Neural progenitor cell (in vitro differentiated cells): ENCODE results near the gene MSLN. TPM values are rescaled to one million over a fixed set of nuclear protein-coding genes. Genes with fewer than 3 reads are reported as not detected.

ENCODE experiments used
- DNase-seq: peaks from one replicate; pipeline ENCODE4 v3.0.0-alpha.2; 2016; ENCODE audit warnings: low spot score
- H2AFZ ChIP-seq: fragments of 200-600 bp; sonication (generic); replicated peaks from 2 replicates; pipeline ENCODE4 v1.6.1; 2016; ENCODE audit warnings: antibody characterized with exemption
- H3F3A ChIP-seq: fragments of 200-600 bp; sonication (generic); 2 replicates; pipeline ENCODE4 v1.6.1; 2016; ENCODE audit warnings: antibody characterized with exemption, low read depth
- H3K27ac ChIP-seq: fragments of 200-600 bp; sonication (generic); 2 replicates; pipeline ENCODE4 v1.5.1; 2016; ENCODE audit warnings: mild to moderate bottlenecking
- H3K27me3 ChIP-seq: fragments of 200-600 bp; sonication (generic); 2 replicates; pipeline ENCODE4 v1.6.1; 2016; ENCODE audit warnings: mild to moderate bottlenecking, moderate library complexity
- H3K36me3 ChIP-seq: fragments of 200-600 bp; sonication (generic); 2 replicates; pipeline ENCODE4 v1.5.1; 2016
- H3K4me1 ChIP-seq: fragments of 200-600 bp; sonication (generic); 2 replicates; pipeline ENCODE4 v1.6.1; 2016; ENCODE audit warnings: mixed run types
- H3K4me2 ChIP-seq: fragments of 200-600 bp; sonication (generic); 2 replicates; pipeline ENCODE4 v1.6.1; 2016
- H3K4me3 ChIP-seq: fragments of 200-600 bp; sonication (generic); 2 replicates; pipeline ENCODE4 v1.5.1; 2016
- H3K79me2 ChIP-seq: fragments of 200-600 bp; sonication (generic); 2 replicates; pipeline ENCODE4 v1.6.1; 2016; ENCODE audit warnings: low read depth
- H3K9ac ChIP-seq: fragments of 200-600 bp; sonication (generic); 2 replicates; pipeline ENCODE4 v1.6.1; 2016
- H3K9me3 ChIP-seq: fragments of 200-600 bp; sonication (generic); 2 replicates; pipeline ENCODE4 v1.5.1; 2016; ENCODE audit warnings: low read depth
- H4K20me1 ChIP-seq: fragments of 200-600 bp; sonication (generic); 2 replicates; pipeline ENCODE4 v1.6.1; 2016; ENCODE audit warnings: low read depth
- H3K27ac Mint-ChIP-seq: 3 replicates; pipeline ENCODE4 v1.8.0; 2021; ENCODE audit warnings: mixed read lengths
- H3K27me3 Mint-ChIP-seq: 2 replicates; pipeline ENCODE4 v1.8.0; 2022; ENCODE audit warnings: low read depth, mild to moderate bottlenecking, inconsistent platforms, moderate library complexity, mixed read lengths; ENCODE audit not compliant: insufficient read depth
- H3K36me3 Mint-ChIP-seq: 3 replicates; pipeline ENCODE4 v1.8.0; 2021; ENCODE audit warnings: mixed read lengths
- H3K4me1 Mint-ChIP-seq: 3 replicates; pipeline ENCODE4 v1.8.0; 2021; ENCODE audit warnings: mixed read lengths
- H3K4me3 Mint-ChIP-seq: 3 replicates; pipeline ENCODE4 v1.8.0; 2021; ENCODE audit warnings: mild to moderate bottlenecking, moderate library complexity, mixed read lengths
- H3K9me3 Mint-ChIP-seq: 3 replicates; pipeline ENCODE4 v1.8.0; 2020; ENCODE audit warnings: mixed read lengths
- CTCF ChIP-seq: fragments of 200-600 bp; sonication (generic); IDR thresholded peaks from 2 replicates; pipeline ENCODE4 v1.5.1; 2017; ENCODE audit warnings: antibody characterized with exemption, mild to moderate bottlenecking
- EZH2 ChIP-seq: fragments of 200-600 bp; sonication (generic); IDR thresholded peaks from 2 replicates; pipeline ENCODE4 v1.6.1; 2017; ENCODE audit warnings: antibody characterized with exemption, mild to moderate bottlenecking, moderate library complexity
- EZH2phosphoT487 ChIP-seq: fragments of 200-600 bp; sonication (generic); IDR thresholded peaks from 2 replicates; pipeline ENCODE4 v1.6.1; 2017; ENCODE audit warnings: antibody characterized with exemption
- total RNA-seq: library from RNA; depleted of rRNA; stranded (reverse); fragments of >200 nt; gene quantifications from 2 replicates; pipeline ENCODE4 v1.2.3, GENCODE V29; 2015; ENCODE audit warnings: low replicate concordance

The MSLN gene
- total RNA-seq, 1 donor from 2014 or later = 0.82 TPM

GRCh38 chr16:719815-720446, 40.6 kb upstream of the MSLN start:
- Histone ChIP-seq H3K79me2 (no peaks in the 10 kb centered on the region), H3K4me1 (peaks cover 34% of the 10 kb centered on the region), H3K4me3 (peak overlapping the region; percentile 85), H4K20me1 (peaks cover 60% of the 10 kb centered on the region), H3K27me3 (no peaks in the 10 kb centered on the region), H3K4me2 (peak overlapping the region; percentile 98), H3K9ac (peak overlapping the region; percentile 22), H3F3A (peaks cover 29% of the 10 kb centered on the region), H3K9me3 (no peaks in the 10 kb centered on the region), H3K27ac (no peak overlapping the region), H3K36me3 (no peaks in the 10 kb centered on the region), H2AFZ (no peak overlapping the region)
- peaks cover 10% of the 10 kb centered on the region for H3K27me3 Mint-ChIP-seq
- TF ChIP-seq CTCF (peak; percentile 19), EZH2 (no peak)
- H3K4me3 Mint-ChIP-seq = peak overlapping the region; percentile 89
- peaks cover 2% of the 10 kb centered on the region for H3K36me3 Mint-ChIP-seq
- H3K4me1 Mint-ChIP-seq = peaks cover 27% of the 10 kb centered on the region
- H3K9me3 Mint-ChIP-seq = no peaks in the 10 kb centered on the region
- peak overlapping the region; percentile 81 for H3K27ac Mint-ChIP-seq
- no peak for DNase-seq

GRCh38 chr16:720447-720989, 40.0 kb upstream of the MSLN start:
- Histone ChIP-seq H3K27ac (peak overlapping the region; percentile 80), H3K36me3 (no peaks in the 10 kb centered on the region), H3K4me1 (peaks cover 34% of the 10 kb centered on the region), H3K9ac (peak overlapping the region; percentile 22), H2AFZ (peak overlapping the region; percentile 84), H3K4me3 (peak overlapping the region; percentile 85), H4K20me1 (peaks cover 61% of the 10 kb centered on the region), H3K9me3 (no peaks in the 10 kb centered on the region), H3K27me3 (peaks cover 5% of the 10 kb centered on the region), H3K4me2 (peak overlapping the region; percentile 98), H3F3A (peaks cover 29% of the 10 kb centered on the region), H3K79me2 (no peaks in the 10 kb centered on the region)
- Mint-ChIP-seq H3K36me3 (peaks cover 2% of the 10 kb centered on the region), H3K27ac (peak overlapping the region; percentile 81), H3K4me1 (peaks cover 27% of the 10 kb centered on the region), H3K9me3 (no peaks in the 10 kb centered on the region), H3K27me3 (peaks cover 10% of the 10 kb centered on the region), H3K4me3 (peak overlapping the region; percentile 89)
- TF ChIP-seq CTCF = peak; percentile 34
- TF ChIP-seq EZH2phosphoT487 = no peak
- peak; percentile 81 for DNase-seq

GRCh38 chr16:720990-721764, 39.4 kb upstream of the MSLN start, which contains the start of gene ANTKMT:
Gene ANTKMT, plus strand, starts transcription at chr16:721146. Its CDS starts 129 bp downstream, at chr16:721275.
- H3K27me3 ChIP-seq = peaks cover 12% of the 10 kb centered on the region
- H4K20me1 ChIP-seq = peaks cover 66% of the 10 kb centered on the region
- TF ChIP-seq EZH2 = no peak
- no peak for TF ChIP-seq EZH2phosphoT487
- no peak for TF ChIP-seq CTCF
- Mint-ChIP-seq H3K4me1 (peaks cover 27% of the 10 kb centered on the region), H3K4me3 (peak within 1 kb of the TSS; percentile 89), H3K27ac (peak within 1 kb of the TSS; percentile 81), H3K9me3 (no peaks in the 10 kb centered on the region), H3K36me3 (peaks cover 2% of the 10 kb centered on the region), H3K27me3 (peaks cover 13% of the 10 kb centered on the region)
- H2AFZ ChIP-seq = peak within 1 kb of the TSS; percentile 84
- H3K9ac ChIP-seq = peak within 1 kb of the TSS; percentile 22
- DNase-seq = peak; percentile 98
- peak within 1 kb of the TSS; percentile 85 for H3K4me3 ChIP-seq
- H3K79me2 ChIP-seq = no peaks in the 10 kb centered on the region
- H3K4me1 ChIP-seq = peaks cover 29% of the 10 kb centered on the region
- H3K36me3 ChIP-seq = no peaks in the 10 kb centered on the region
- H3K9me3 ChIP-seq = no peaks in the 10 kb centered on the region
- H3K27ac ChIP-seq = peak within 1 kb of the TSS; percentile 80
- peak within 1 kb of the TSS; percentile 98 for H3K4me2 ChIP-seq
- H3F3A ChIP-seq = peaks cover 30% of the 10 kb centered on the region
